ENCODE data around the gene CDK10. TPM values are rescaled to one million over a fixed set of nuclear protein-coding genes. Genes with fewer than 3 reads are reported as not detected.

CDK10 gene
- total RNA-seq, 1 experiment from 2014 or later: 98.0 TPM

DNA sequence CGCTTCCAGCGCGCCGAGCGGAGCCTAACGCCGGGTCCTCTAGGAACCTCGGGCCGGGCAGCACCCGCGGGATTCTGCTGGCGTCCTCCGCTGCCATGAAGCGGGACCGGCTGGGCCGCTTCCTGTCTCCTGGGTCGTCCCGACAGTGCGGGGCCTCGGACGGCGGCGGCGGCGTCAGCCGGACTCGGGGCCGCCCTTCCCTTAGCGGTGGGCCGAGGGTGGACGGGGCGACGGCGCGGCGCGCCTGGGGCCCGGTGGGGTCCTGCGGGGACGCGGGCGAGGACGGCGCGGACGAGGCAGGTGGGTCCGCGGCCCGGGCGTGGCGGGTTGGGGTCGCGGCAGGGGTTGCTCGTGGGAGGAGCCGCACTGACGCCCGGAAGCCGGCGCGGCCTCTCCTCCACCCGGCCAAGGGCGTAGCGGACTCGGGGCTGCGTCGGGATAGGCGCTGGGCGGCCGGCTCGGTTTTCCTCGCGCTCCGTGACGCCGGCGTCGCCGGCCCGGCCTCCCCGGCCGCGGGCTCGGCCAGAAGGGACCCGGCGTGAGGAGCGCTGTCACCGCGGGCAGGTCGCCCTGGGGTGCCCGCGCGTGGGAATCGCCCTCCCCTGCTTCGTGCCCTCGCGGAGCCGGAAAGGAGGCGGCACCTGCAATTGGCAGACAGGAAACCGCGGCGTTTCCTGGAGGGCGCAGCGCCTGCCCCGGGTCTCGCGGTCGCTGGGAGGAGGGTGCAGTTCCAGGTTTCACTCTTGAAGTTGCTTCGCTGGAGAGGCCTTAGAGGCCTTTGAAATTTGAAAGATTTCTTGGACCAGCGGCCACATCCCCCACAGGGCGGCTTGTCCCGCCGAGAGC lies 35.3 kb downstream of the CDK10 start:
- POLR2A ChIA-PET (ENCODE audit: low non-redundant PET): no interaction called here
- H3K4me1 ChIP-seq (ENCODE audit: insufficient read depth, low read length, poor library complexity, severe bottlenecking): peaks cover 17% of the 10 kb centered on the region
- no TSS peak for BruUV-seq (replicated peaks)
- intact Hi-C loops (cut with micrococcal nuclease; ENCODE audit: unreplicated experiment): no loop called here
- peak overlapping the region; percentile 96 for H3K4me3 ChIP-seq (ENCODE audit: low read depth, low read length, poor library complexity, severe bottlenecking)
- no peak for TF ChIP-seq CTCF (conservative IDR thresholded peaks at IDR 0.05; ENCODE audit: low read depth, low read length)
- no peak for TF ChIP-seq EZH2 (IDR thresholded peaks at IDR 0.05; ENCODE audit: borderline replicate concordance, low read depth, low read length, poor library complexity, severe bottlenecking)
- H3K36me3 ChIP-seq (ENCODE audit: insufficient read depth, low read length, poor library complexity, severe bottlenecking): peaks cover 37% of the 10 kb centered on the region
- peak overlapping the region; percentile 93 for H3K27ac ChIP-seq (ENCODE audit: low read depth, low read length, poor library complexity, severe bottlenecking)
- DNase-seq (ENCODE audit: low spot score): peak; percentile 78
- H3K9me3 ChIP-seq (ENCODE audit: low read depth, low read length, poor library complexity, severe bottlenecking): no peaks in the 10 kb centered on the region
- CTCF ChIA-PET: no interaction called here
- H3K27me3 ChIP-seq (replicated peaks; ENCODE audit: insufficient read depth, low read depth, low read length, poor library complexity): no peaks in the 10 kb centered on the region

DNA sequence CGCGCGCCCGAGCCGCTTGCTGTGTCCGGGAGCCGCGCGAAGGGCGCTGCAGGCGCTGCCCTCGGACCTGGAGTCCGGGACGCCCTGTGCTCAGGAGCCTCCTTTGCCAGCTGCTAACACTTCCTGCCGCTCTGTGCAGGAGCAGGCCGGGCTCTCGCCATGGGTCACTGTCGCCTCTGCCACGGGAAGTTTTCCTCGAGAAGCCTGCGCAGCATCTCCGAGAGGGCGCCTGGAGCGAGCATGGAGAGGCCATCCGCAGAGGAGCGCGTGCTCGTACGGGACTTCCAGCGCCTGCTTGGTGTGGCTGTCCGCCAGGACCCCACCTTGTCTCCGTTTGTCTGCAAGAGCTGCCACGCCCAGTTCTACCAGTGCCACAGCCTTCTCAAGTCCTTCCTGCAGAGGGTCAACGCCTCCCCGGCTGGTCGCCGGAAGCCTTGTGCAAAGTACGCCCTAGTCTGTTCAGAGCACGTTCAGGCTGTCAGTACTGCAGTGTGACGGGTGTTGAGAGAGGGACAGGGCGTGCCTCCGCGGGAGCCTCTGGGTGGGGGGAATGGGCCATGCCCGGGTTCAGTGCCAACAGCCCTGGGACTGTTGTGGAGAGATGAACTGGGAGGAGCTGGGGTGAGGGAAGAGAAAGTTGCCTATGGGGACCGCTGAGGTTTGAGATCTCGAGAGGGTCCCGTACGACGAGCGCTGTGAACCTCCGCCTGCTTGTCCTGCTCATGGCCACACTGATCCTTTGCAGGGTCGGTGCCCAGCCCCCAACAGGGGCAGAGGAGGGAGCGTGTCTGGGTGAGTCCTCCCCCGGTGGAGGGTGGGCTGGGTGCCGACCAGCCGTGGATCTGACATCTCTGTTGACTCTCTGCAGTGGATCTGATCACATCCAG lies 36.1 kb downstream of the CDK10 start:
- peak; percentile 68 for DNase-seq (ENCODE audit: low spot score)
- intact Hi-C loops (cut with micrococcal nuclease; ENCODE audit: unreplicated experiment): no loop called here
- Histone ChIP-seq H3K36me3 (ENCODE audit: insufficient read depth, low read length, poor library complexity, severe bottlenecking) (peaks cover 39% of the 10 kb centered on the region), H3K4me3 (ENCODE audit: low read depth, low read length, poor library complexity, severe bottlenecking) (peak overlapping the region; percentile 96), H3K9me3 (ENCODE audit: low read depth, low read length, poor library complexity, severe bottlenecking) (no peaks in the 10 kb centered on the region), H3K27me3 (replicated peaks; ENCODE audit: insufficient read depth, low read depth, low read length, poor library complexity) (no peaks in the 10 kb centered on the region), H3K4me1 (ENCODE audit: insufficient read depth, low read length, poor library complexity, severe bottlenecking) (peaks cover 17% of the 10 kb centered on the region), H3K27ac (ENCODE audit: low read depth, low read length, poor library complexity, severe bottlenecking) (peak overlapping the region; percentile 93)
- TF ChIP-seq CTCF (conservative IDR thresholded peaks at IDR 0.05; ENCODE audit: low read depth, low read length) (no peak), EZH2 (IDR thresholded peaks at IDR 0.05; ENCODE audit: borderline replicate concordance, low read depth, low read length, poor library complexity, severe bottlenecking) (no peak)
- CTCF ChIA-PET: no interaction called here
- POLR2A ChIA-PET (ENCODE audit: low non-redundant PET): no interaction called here
- BruUV-seq (replicated peaks): no TSS peak

DNA sequence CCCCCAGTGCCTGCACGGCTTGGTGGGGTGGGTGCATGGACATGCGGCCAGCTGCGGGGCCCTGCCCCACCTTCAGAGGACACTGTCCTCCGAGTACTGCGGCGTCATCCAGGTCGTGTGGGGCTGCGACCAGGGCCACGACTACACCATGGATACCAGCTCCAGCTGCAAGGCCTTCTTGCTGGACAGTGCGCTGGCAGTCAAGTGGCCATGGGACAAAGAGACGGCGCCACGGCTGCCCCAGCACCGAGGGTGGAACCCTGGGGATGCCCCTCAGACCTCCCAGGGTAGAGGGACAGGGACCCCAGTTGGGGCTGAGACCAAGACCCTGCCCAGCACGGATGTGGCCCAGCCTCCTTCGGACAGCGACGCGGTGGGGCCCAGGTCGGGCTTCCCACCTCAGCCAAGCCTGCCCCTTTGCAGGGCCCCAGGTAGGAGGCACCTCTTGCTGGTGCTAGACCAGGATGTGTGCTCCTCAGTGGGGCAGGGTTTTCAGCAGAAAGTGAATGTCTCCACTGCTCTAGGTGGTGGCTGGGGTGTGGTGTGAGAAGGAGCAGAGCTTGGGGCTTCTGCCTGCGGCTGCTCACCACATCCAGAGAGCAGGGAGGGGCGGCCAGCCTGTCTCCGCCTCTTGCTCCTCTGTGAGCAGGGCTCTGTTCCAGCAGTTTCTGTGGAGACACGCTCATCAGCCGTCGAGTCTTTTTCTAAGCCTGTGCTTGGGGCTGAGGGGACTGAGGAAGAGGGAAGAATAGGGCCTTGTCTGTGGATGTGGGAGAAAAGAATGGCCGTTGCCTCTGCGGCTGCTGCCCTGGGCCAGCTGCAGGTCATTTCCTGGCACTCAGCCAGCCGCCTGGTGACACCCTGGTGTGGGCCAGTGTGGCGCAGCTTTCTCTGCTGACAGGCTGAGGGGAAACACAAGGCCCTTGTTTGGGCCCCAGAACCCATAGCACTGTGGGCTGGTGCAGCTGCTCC lies 37.1 kb downstream of the CDK10 start:
- Histone ChIP-seq H3K9me3 (ENCODE audit: low read depth, low read length, poor library complexity, severe bottlenecking) (no peaks in the 10 kb centered on the region), H3K4me3 (ENCODE audit: low read depth, low read length, poor library complexity, severe bottlenecking) (no peak overlapping the region), H3K27me3 (replicated peaks; ENCODE audit: insufficient read depth, low read depth, low read length, poor library complexity) (no peaks in the 10 kb centered on the region), H3K27ac (ENCODE audit: low read depth, low read length, poor library complexity, severe bottlenecking) (peak overlapping the region; percentile 37), H3K36me3 (ENCODE audit: insufficient read depth, low read length, poor library complexity, severe bottlenecking) (peaks cover 39% of the 10 kb centered on the region), H3K4me1 (ENCODE audit: insufficient read depth, low read length, poor library complexity, severe bottlenecking) (peaks cover 17% of the 10 kb centered on the region)
- BruUV-seq (replicated peaks): no TSS peak
- peak; percentile 56 for DNase-seq (ENCODE audit: low spot score)
- POLR2A ChIA-PET (ENCODE audit: low non-redundant PET): interaction anchor here (0.6 kb wide), 1 partner anchor 21 kb away, joined by 3 read pairs; no protein-coding TSS in a partner anchor
- intact Hi-C loops (cut with micrococcal nuclease; ENCODE audit: unreplicated experiment): no loop called here
- CTCF ChIA-PET: no interaction called here
- TF ChIP-seq CTCF (conservative IDR thresholded peaks at IDR 0.05; ENCODE audit: low read depth, low read length) (no peak), EZH2 (IDR thresholded peaks at IDR 0.05; ENCODE audit: borderline replicate concordance, low read depth, low read length, poor library complexity, severe bottlenecking) (no peak)

All from A673 (cell line).